Mesenchymal stem cell (in vitro differentiated cells and primary cell): Measurements from ENCODE around the gene IPO7.
A peak's percentile ranks its signal among the peaks of the same experiment; 100 is the strongest.

ENCODE experiments used
- DNase-seq: peaks from one replicate; pipeline ENCODE4 v3.0.0-alpha.2; 2013
- H2AFZ ChIP-seq: one replicate; pipeline ENCODE4 v1.6.1; 2013; ENCODE audit warnings: low read depth, mild to moderate bottlenecking, control low read depth, inconsistent platforms, low read length, moderate library complexity
- H2AK5ac ChIP-seq: 2 replicates; pipeline ENCODE4 v1.6.1; 2013; ENCODE audit warnings: low read length, moderate library complexity, mild to moderate bottlenecking, inconsistent platforms; ENCODE audit not compliant: severe bottlenecking
- H2BK120ac ChIP-seq: one replicate; pipeline ENCODE4 v1.6.1; 2013; ENCODE audit warnings: low read depth, mild to moderate bottlenecking, inconsistent platforms, low read length, moderate library complexity
- H2BK12ac ChIP-seq, 2 experiments: one replicate each; pipeline ENCODE4 v1.6.1; 2013; ENCODE audit warnings: inconsistent platforms in 2 of 2, low read length in 2 of 2, mild to moderate bottlenecking in 2 of 2, moderate library complexity in 2 of 2, control low read depth in 1 of 2
- H2BK15ac ChIP-seq: one replicate; pipeline ENCODE4 v1.6.1; 2013; ENCODE audit warnings: mild to moderate bottlenecking, low read depth, inconsistent platforms; ENCODE audit not compliant: poor library complexity, severe bottlenecking
- H2BK5ac ChIP-seq: 2 replicates; pipeline ENCODE4 v1.6.1; 2013; ENCODE audit warnings: low read depth, mild to moderate bottlenecking, low read length, control low read depth, inconsistent platforms; ENCODE audit not compliant: poor library complexity, severe bottlenecking
- H3K14ac ChIP-seq, 2 experiments: one replicate each; pipeline ENCODE4 v1.6.1; 2013; ENCODE audit warnings: inconsistent platforms in 2 of 2, low read length in 2 of 2, control low read depth in 1 of 2, mild to moderate bottlenecking in 1 of 2, moderate library complexity in 1 of 2
- H3K18ac ChIP-seq, 2 experiments: one replicate each; pipeline ENCODE4 v1.6.1; 2013; ENCODE audit warnings: inconsistent platforms in 2 of 2, low read length in 2 of 2, control low read depth in 1 of 2, low read depth in 1 of 2, mild to moderate bottlenecking in 1 of 2
- H3K23ac ChIP-seq, 2 experiments: one replicate each; pipeline ENCODE4 v1.6.1; 2013; ENCODE audit warnings: inconsistent platforms in 2 of 2, low read length in 2 of 2, mild to moderate bottlenecking in 2 of 2, moderate library complexity in 2 of 2, control low read depth in 1 of 2
- H3K27ac ChIP-seq: 2 replicates; pipeline ENCODE4 v1.5.1; 2013; ENCODE audit warnings: mild to moderate bottlenecking, moderate library complexity, low read length, control low read depth, inconsistent platforms; ENCODE audit not compliant: poor library complexity, severe bottlenecking
- H3K27me3 ChIP-seq, 2 experiments: 2 replicates each; pipeline versions ENCODE4 v1.6.1 to v1.7.0; 2013; ENCODE audit warnings: low read length in 2 of 2, mild to moderate bottlenecking in 2 of 2, moderate library complexity in 2 of 2, control low read depth in 1 of 2, inconsistent platforms in 1 of 2; ENCODE audit not compliant: control insufficient read depth in 1 of 2, insufficient read depth in 1 of 2
- H3K36me3 ChIP-seq, 2 experiments: 2 replicates each; pipeline versions ENCODE4 v1.6.1 to v1.7.0; 2013; ENCODE audit warnings: low read length in 2 of 2, control low read depth in 1 of 2, inconsistent platforms in 1 of 2, low read depth in 1 of 2, mild to moderate bottlenecking in 1 of 2; ENCODE audit not compliant: insufficient read depth in 2 of 2, control insufficient read depth in 1 of 2
- H3K4ac ChIP-seq, 2 experiments: one replicate each; pipeline ENCODE4 v1.6.1; 2013; ENCODE audit warnings: inconsistent platforms in 2 of 2, low read length in 2 of 2, mild to moderate bottlenecking in 2 of 2, moderate library complexity in 2 of 2, control low read depth in 1 of 2, low read depth in 1 of 2
- H3K4me1 ChIP-seq: 2 replicates; pipeline ENCODE4 v1.6.1; 2013; ENCODE audit warnings: low read depth, low read length, control low read depth; ENCODE audit not compliant: control insufficient read depth, insufficient read depth
- H3K4me2 ChIP-seq: 2 replicates; pipeline ENCODE4 v1.6.1; 2013; ENCODE audit warnings: low read length, mild to moderate bottlenecking, inconsistent platforms; ENCODE audit not compliant: poor library complexity, severe bottlenecking
- H3K4me3 ChIP-seq, 2 experiments: 2 replicates each; pipeline versions ENCODE4 v1.5.1 to v1.7.0; 2013; ENCODE audit warnings: low read length in 2 of 2, mild to moderate bottlenecking in 2 of 2, control low read depth in 1 of 2, low read depth in 1 of 2; ENCODE audit not compliant: insufficient read depth in 1 of 2
- H3K79me1 ChIP-seq: replicated peaks from 2 replicates; pipeline ENCODE4 v1.6.1; 2013; ENCODE audit warnings: mild to moderate bottlenecking, control low read depth, low read length, inconsistent platforms; ENCODE audit not compliant: poor library complexity, severe bottlenecking
- H3K9ac ChIP-seq: 2 replicates; pipeline ENCODE4 v1.7.0; 2013; ENCODE audit warnings: mild to moderate bottlenecking, low read length, moderate library complexity
- H3K9me3 ChIP-seq: 2 replicates; pipeline ENCODE4 v1.7.0; 2013; ENCODE audit warnings: mild to moderate bottlenecking, low read length; ENCODE audit not compliant: control insufficient read depth
- H4K8ac ChIP-seq: one replicate; pipeline ENCODE4 v1.6.1; 2013; ENCODE audit warnings: inconsistent platforms, mild to moderate bottlenecking, low read length, moderate library complexity
- H4K91ac ChIP-seq: one replicate; pipeline ENCODE4 v1.6.1; 2013; ENCODE audit warnings: mild to moderate bottlenecking, low read length, inconsistent platforms
- WGBS: methylation state at CpG from one replicate; pipeline ENCODE4 v1.1.7; 2013; ENCODE audit warnings: mixed read lengths; 5-methylcytosine and 5-hydroxymethylcytosine counted together

Gene IPO7

GRCh38 chr11:9362393-9362863 lies 22.0 kb upstream of the IPO7 start:
- no peaks in the 10 kb centered on the region for H3K79me1 ChIP-seq
- H4K8ac ChIP-seq: peak overlapping the region; percentile 29
- no peaks in the 10 kb centered on the region for H3K36me3 ChIP-seq
- WGBS: 54% methylated on average over 2 of the region's 2 CpGs
- H2BK120ac ChIP-seq: peak overlapping the region; percentile 6
- peaks cover 8% of the 10 kb centered on the region for H3K4me1 ChIP-seq
- H3K14ac ChIP-seq: peak overlapping the region in 1 of 2 experiments; percentile 7
- peak overlapping the region; percentile 21 for H2AK5ac ChIP-seq
- H4K91ac ChIP-seq: peak overlapping the region; percentile 19
- peak overlapping the region; percentile 54 to 79 for H3K18ac ChIP-seq
- peak overlapping the region in 1 of 2 experiments; percentile 65 for H3K4ac ChIP-seq
- H3K27me3 ChIP-seq: no peaks in the 10 kb centered on the region
- H2AFZ ChIP-seq: peak overlapping the region; percentile 46
- H3K9me3 ChIP-seq: no peaks in the 10 kb centered on the region
- no peak overlapping the region for H3K23ac ChIP-seq
- H3K4me3 ChIP-seq: no peak overlapping the region
- H3K27ac ChIP-seq: peak overlapping the region; percentile 18
- no peak overlapping the region for H2BK5ac ChIP-seq
- DNase-seq: peak; percentile 28
- peak overlapping the region in 1 of 2 experiments; percentile 52 for H2BK12ac ChIP-seq
- H3K4me2 ChIP-seq: no peak overlapping the region
- peak overlapping the region; percentile 42 for H3K9ac ChIP-seq
- peak overlapping the region; percentile 55 for H2BK15ac ChIP-seq

- DNase-seq: peak; percentile 99
- peak overlapping the region; percentile 94 for H4K91ac ChIP-seq
- peak overlapping the region; percentile 95 for H3K9ac ChIP-seq
- peak overlapping the region; percentile 74 for H2AFZ ChIP-seq
- no peaks in the 10 kb centered on the region for H3K79me1 ChIP-seq
- peak overlapping the region; percentile 97 to 99 for H3K18ac ChIP-seq
- peak overlapping the region; percentile 26 for H3K4me2 ChIP-seq
- H3K27me3 ChIP-seq: no peaks in the 10 kb centered on the region
- no peak overlapping the region for H3K14ac ChIP-seq
- 4% methylated on average over 58 of the region's 64 CpGs for WGBS
- no peaks in the 10 kb centered on the region for H3K36me3 ChIP-seq
- no peaks in the 10 kb centered on the region for H3K9me3 ChIP-seq
- H2BK15ac ChIP-seq: peak overlapping the region; percentile 80
- H3K4me3 ChIP-seq: peak overlapping the region; percentile 40 to 72
- peak overlapping the region; percentile 97 for H2BK5ac ChIP-seq
- H3K4me1 ChIP-seq: peaks cover 8% of the 10 kb centered on the region
- H3K23ac ChIP-seq: peak overlapping the region in 1 of 2 experiments; percentile 70
- H3K27ac ChIP-seq: peak overlapping the region; percentile 98
- H4K8ac ChIP-seq: peak overlapping the region; percentile 99
- peak overlapping the region; percentile 96 to 97 for H3K4ac ChIP-seq
- peak overlapping the region; percentile 100 for H2AK5ac ChIP-seq
- peak overlapping the region; percentile 99 for H2BK120ac ChIP-seq
- peak overlapping the region; percentile 95 for H2BK12ac ChIP-seq
These were observed 20.2 kb upstream of the IPO7 start for GRCh38 chr11:9363954-9364912.

- no peak overlapping the region for H3K23ac ChIP-seq
- H3K79me1 ChIP-seq: no peaks in the 10 kb centered on the region
- H4K91ac ChIP-seq: no peak overlapping the region
- peaks cover 7% of the 10 kb centered on the region for H3K4me1 ChIP-seq
- H2BK15ac ChIP-seq: no peak overlapping the region
- no peaks in the 10 kb centered on the region for H3K27me3 ChIP-seq
- WGBS: 60% methylated on average over 2 of the region's 2 CpGs
- no peak overlapping the region for H3K4me3 ChIP-seq
- H3K4ac ChIP-seq: no peak overlapping the region
- no peaks in the 10 kb centered on the region for H3K9me3 ChIP-seq
- H3K18ac ChIP-seq: no peak overlapping the region
- H2BK5ac ChIP-seq: no peak overlapping the region
- H2BK120ac ChIP-seq: no peak overlapping the region
- no peak for DNase-seq
- no peak overlapping the region for H2AFZ ChIP-seq
- no peak overlapping the region for H4K8ac ChIP-seq
- H3K36me3 ChIP-seq: no peaks in the 10 kb centered on the region
- H2BK12ac ChIP-seq: no peak overlapping the region
- H3K14ac ChIP-seq: no peak overlapping the region
- no peak overlapping the region for H3K4me2 ChIP-seq
- H3K9ac ChIP-seq: no peak overlapping the region
- no peak overlapping the region for H3K27ac ChIP-seq
- H2AK5ac ChIP-seq: no peak overlapping the region
These were observed 16.9 kb upstream of the IPO7 start for GRCh38 chr11:9367551-9367950.

DNA sequence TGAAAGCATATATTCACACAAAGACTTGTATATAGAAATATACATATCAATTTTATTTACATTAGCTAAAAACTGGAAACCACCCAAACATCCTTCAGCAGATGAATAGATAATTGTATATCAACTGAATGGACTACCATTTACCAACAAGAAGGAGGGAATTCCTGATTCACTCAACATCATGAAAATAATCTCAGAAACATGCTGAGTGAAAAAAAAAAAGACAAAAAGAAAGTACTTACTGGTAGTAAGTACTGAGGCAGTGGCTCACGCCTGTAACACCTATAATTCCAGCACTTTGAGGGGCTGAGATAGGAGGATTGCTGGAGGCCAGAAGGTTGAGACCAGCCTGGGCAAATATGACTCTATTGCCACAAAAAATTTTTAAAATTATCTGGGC lies 7.4 kb upstream of the IPO7 start:
- H3K27ac ChIP-seq: no peak overlapping the region
- 100% methylated on average over 1 of the region's 1 CpG for WGBS
- H3K14ac ChIP-seq: no peak overlapping the region
- no peak overlapping the region for H2BK15ac ChIP-seq
- H3K79me1 ChIP-seq: no peaks in the 10 kb centered on the region
- no peak overlapping the region for H3K4me3 ChIP-seq
- H3K23ac ChIP-seq: no peak overlapping the region
- H2BK120ac ChIP-seq: no peak overlapping the region
- H4K91ac ChIP-seq: no peak overlapping the region
- no peaks in the 10 kb centered on the region for H3K4me1 ChIP-seq
- no peaks in the 10 kb centered on the region for H3K36me3 ChIP-seq
- H3K9me3 ChIP-seq: no peaks in the 10 kb centered on the region
- no peak overlapping the region for H2AFZ ChIP-seq
- no peak overlapping the region for H3K4ac ChIP-seq
- no peak overlapping the region for H2BK12ac ChIP-seq
- no peak overlapping the region for H4K8ac ChIP-seq
- H3K18ac ChIP-seq: no peak overlapping the region
- DNase-seq: no peak
- no peak overlapping the region for H2AK5ac ChIP-seq
- no peak overlapping the region for H3K4me2 ChIP-seq
- no peak overlapping the region for H3K9ac ChIP-seq
- H2BK5ac ChIP-seq: no peak overlapping the region
- no peaks in the 10 kb centered on the region for H3K27me3 ChIP-seq
